Ishikawa (cell line): ENCODE results near the gene TMEM38B.

ENCODE experiments used
- CEBPB ChIP-seq: IDR thresholded peaks from 2 replicates; pipeline ENCODE4 v1.6.1; 2012
- CREB1 ChIP-seq: IDR thresholded peaks from 2 replicates; pipeline ENCODE4 v1.6.1; 2012; ENCODE audit warnings: low read depth
- EGR1 ChIP-seq: IDR thresholded peaks from 2 replicates; pipeline ENCODE4 v1.6.1; 2012
- EP300 ChIP-seq: IDR thresholded peaks from 2 replicates; pipeline ENCODE4 v1.6.1; 2012; ENCODE audit warnings: borderline replicate concordance
- MAX ChIP-seq: IDR thresholded peaks from 2 replicates; pipeline ENCODE4 v1.6.1; 2012
- TAF1 ChIP-seq: IDR thresholded peaks from 2 replicates; pipeline ENCODE4 v1.6.1; 2012; ENCODE audit warnings: low read depth, mild to moderate bottlenecking
- TCF12 ChIP-seq: IDR thresholded peaks from 2 replicates; pipeline ENCODE4 v1.6.1; 2012; ENCODE audit warnings: low read depth
- YY1 ChIP-seq: IDR thresholded peaks from 2 replicates; pipeline ENCODE4 v1.6.1; 2012; ENCODE audit warnings: low read depth
- ZBTB7A ChIP-seq: IDR thresholded peaks from 2 replicates; pipeline ENCODE4 v1.6.1; 2012; ENCODE audit warnings: low read depth
- TF ChIP-seq, protein P1 (sequence below): IDR thresholded peaks from 2 replicates; pipeline ENCODE4 v1.6.1; 2012; ENCODE audit warnings: low read depth, mild to moderate bottlenecking
- TF ChIP-seq, protein P2 (sequence below): IDR thresholded peaks from 2 replicates; pipeline ENCODE4 v1.6.1; 2012

DNA sequence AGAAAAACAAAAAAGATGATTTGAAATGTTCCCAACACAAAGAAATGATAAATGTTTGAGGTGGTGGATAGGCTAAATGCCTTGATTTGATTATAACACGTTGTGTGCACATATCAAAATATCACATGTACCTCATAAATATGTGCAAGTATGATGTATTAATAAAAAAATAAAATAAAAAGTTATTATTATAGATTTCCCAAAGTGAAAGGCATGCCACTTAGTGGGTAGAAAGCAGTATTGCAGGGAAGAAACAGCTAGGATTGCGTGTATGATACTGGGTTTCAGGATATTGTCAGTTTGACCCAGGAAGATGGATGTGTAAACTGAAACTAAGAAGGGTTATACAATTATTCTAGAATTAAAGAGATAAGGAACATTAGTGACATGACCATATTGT, 3.6 kb upstream of the TMEM38B start:
- TF ChIP-seq CEBPB, result no peak
- TF ChIP-seq, protein P1, sequence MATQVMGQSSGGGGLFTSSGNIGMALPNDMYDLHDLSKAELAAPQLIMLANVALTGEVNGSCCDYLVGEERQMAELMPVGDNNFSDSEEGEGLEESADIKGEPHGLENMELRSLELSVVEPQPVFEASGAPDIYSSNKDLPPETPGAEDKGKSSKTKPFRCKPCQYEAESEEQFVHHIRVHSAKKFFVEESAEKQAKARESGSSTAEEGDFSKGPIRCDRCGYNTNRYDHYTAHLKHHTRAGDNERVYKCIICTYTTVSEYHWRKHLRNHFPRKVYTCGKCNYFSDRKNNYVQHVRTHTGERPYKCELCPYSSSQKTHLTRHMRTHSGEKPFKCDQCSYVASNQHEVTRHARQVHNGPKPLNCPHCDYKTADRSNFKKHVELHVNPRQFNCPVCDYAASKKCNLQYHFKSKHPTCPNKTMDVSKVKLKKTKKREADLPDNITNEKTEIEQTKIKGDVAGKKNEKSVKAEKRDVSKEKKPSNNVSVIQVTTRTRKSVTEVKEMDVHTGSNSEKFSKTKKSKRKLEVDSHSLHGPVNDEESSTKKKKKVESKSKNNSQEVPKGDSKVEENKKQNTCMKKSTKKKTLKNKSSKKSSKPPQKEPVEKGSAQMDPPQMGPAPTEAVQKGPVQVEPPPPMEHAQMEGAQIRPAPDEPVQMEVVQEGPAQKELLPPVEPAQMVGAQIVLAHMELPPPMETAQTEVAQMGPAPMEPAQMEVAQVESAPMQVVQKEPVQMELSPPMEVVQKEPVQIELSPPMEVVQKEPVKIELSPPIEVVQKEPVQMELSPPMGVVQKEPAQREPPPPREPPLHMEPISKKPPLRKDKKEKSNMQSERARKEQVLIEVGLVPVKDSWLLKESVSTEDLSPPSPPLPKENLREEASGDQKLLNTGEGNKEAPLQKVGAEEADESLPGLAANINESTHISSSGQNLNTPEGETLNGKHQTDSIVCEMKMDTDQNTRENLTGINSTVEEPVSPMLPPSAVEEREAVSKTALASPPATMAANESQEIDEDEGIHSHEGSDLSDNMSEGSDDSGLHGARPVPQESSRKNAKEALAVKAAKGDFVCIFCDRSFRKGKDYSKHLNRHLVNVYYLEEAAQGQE, result no peak
- TF ChIP-seq CREB1, result no peak
- TF ChIP-seq TCF12, result no peak
- no peak for TF ChIP-seq EGR1
- TF ChIP-seq MAX, result no peak
- TF ChIP-seq ZBTB7A, result no peak
- TF ChIP-seq, protein P2, sequence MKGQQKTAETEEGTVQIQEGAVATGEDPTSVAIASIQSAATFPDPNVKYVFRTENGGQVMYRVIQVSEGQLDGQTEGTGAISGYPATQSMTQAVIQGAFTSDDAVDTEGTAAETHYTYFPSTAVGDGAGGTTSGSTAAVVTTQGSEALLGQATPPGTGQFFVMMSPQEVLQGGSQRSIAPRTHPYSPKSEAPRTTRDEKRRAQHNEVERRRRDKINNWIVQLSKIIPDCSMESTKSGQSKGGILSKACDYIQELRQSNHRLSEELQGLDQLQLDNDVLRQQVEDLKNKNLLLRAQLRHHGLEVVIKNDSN, result no peak
- no peak for TF ChIP-seq YY1
- no peak for TF ChIP-seq TAF1
- TF ChIP-seq EP300, result no peak
